GM18502 (cell line): ENCODE data around the gene MINDY1.

Experiments used
- ATAC-seq: cut with Tn5 transposase; IDR thresholded peaks from one replicate; pipeline ENCODE4 v1.9.1; 2021; ENCODE audit warnings: mild to moderate bottlenecking; ENCODE audit not compliant: unreplicated experiment, poor library complexity

MINDY1 gene, protein sequence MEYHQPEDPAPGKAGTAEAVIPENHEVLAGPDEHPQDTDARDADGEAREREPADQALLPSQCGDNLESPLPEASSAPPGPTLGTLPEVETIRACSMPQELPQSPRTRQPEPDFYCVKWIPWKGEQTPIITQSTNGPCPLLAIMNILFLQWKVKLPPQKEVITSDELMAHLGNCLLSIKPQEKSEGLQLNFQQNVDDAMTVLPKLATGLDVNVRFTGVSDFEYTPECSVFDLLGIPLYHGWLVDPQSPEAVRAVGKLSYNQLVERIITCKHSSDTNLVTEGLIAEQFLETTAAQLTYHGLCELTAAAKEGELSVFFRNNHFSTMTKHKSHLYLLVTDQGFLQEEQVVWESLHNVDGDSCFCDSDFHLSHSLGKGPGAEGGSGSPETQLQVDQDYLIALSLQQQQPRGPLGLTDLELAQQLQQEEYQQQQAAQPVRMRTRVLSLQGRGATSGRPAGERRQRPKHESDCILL

DNA sequence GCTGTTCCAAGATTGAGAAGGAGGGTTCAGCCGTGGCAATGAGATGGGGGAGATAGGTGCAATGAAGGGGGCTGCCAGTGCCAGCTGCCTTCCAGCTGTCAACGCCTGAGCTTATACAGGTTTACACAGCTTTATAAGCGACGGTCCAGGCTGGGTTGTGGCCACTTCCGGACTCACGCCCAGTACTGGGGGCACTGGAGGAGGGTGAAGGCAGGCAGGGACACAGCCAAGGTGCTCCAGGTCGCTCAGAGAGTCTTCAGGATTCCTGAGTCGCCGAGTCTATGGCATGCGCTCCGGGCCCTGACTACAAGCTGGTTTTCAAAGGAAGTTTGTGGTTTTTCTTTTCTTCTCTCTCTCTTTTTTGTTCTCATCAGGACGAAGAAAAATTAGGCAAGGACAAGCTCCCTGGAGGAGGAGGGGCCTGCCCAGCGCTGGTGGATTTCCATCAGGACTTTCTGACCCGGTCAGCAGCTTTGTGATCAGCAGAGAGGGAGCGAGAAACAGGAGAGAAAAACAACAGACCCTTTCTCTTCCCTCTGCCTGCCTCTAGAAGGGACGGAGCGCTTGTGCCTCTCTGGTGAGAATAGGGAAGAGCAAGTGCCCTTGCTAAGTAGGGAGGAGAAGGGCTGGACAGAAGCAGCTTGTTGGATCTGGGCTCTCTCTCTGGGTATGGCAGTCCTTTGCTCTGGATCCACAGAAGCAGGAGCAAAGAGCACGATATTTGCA is at the start of gene MINDY1:
MINDY1 (minus strand) TSS at position 576 of the 726 bp plus-strand sequence. CDS start 4,285 bp downstream, outside the sequence.
- peak; percentile 48 for ATAC-seq

- ATAC-seq, result no peak
Measured at GRCh38 chr1:151056149-151056548, 49.4 kb upstream of the MINDY1 start.

DNA sequence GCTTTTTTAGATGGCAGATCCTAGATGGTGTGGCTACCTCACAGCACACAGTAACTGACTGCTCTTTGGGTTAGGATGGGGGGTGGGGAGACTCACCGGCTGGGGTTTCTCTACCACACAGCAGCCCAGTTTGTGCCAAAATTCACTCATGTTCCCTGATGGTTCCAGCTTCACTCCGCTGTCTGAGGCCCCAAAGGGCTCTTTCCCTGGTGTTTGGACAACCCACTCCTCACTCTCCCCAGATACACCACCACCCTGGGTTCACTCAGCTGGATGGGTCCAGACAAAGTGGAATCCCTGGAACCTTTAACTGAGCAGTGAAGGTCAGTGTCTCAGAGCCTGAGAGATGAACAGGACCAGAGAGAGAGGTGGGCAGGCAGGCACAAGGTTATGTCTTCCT is 48.9 kb upstream of the MINDY1 start:
- ATAC-seq, result no peak

- ATAC-seq, result no peak
Measured at GRCh38 chr1:151054971-151055547, 48.4 kb upstream of the MINDY1 start.

GRCh38 chr1:151051356-151052009 is 44.8 kb upstream of the MINDY1 start:
- no peak for ATAC-seq

- ATAC-seq, result no peak
Measured at GRCh38 chr1:151050051-151050688, 43.5 kb upstream of the MINDY1 start.

DNA sequence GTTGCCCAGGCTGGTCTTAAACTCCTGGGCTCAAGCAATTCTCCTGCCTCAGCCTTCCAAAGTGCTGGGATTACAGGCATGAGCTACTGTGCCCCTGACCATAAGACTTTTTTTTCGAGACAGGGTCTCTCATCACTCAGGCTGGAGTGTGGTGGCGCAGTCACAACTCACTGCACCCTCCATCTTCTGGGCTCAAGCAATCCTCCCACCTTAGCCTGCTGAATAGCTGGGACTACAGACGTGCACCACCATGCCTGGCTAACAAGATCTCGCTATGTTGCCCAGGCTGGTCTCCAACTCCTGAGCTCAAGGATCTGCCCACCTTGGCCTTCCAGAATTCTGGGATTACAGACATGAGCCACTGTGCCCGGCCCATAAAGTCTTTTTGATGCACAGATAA is 42.8 kb upstream of the MINDY1 start:
- no peak for ATAC-seq

DNA sequence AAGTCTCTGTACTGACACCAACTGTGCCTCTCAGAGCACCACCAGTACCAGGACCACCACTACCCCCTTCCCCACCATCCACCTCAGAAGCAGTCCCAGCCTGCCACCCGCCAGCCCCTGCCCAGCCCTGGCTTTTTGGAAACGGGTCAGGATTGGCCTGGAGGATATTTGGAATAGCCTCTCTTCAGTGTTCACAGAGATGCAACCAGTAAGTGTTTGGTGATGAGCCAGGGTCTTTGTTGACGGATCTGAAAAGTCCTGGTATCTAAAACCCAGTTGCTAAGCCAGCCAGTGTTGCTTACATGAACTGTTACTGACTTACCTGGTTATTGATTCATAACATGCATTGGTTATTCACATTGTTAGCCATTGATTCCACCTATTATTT is 41.9 kb upstream of the MINDY1 start:
- ATAC-seq, result no peak

GRCh38 chr1:151047925-151048644 is 41.4 kb upstream of the MINDY1 start:
- ATAC-seq, result peak; percentile 63

GRCh38 chr1:151047591-151047924 is 40.9 kb upstream of the MINDY1 start, which contains the start of gene C1orf56:
C1orf56 (plus strand) TSS chr1:151047751; CDS start chr1:151047848, 97 bp downstream.
- ATAC-seq, result peak; percentile 57

DNA sequence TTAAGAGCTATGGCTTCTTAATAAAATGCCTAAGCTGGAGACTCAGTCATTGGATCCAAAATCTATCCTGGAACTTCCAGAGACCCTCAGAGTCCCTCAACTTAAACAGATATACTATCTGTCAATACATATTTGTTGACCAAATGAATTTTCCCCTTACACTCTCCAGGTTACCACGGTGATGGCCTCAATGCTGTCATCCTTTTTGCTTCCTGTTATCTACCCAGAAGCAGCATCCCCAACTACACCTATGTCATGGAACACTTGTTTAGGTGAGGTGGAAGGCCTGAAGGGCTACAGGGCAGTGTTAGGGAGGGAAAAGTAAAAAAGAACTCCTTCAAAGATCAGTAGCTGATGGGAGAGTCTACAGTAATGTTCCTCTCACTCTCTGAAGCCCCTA is 36.5 kb upstream of the MINDY1 start:
- ATAC-seq, result no peak

DNA sequence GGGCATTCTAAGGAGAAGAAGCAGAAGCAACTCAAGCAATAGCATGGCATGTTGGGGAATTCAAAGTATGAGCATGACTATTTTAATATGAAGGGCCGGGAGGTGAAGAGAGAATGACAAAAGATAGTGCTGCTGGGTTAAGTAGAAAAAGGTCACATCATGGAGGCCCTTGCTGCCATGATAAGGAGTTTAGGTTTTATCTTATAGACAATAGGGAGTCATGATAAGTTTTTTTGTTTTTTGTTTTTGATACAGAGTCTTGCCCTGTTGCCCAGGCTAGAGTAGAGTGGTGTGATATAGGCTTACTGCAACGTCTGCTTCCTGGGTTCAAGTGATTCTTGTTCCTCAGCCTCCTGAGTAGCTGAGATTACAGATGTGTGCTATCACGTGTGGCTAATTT is 32.8 kb upstream of the MINDY1 start:
- no peak for ATAC-seq

- no peak for ATAC-seq
Measured at GRCh38 chr1:151037032-151037431, 30.3 kb upstream of the MINDY1 start.

GRCh38 chr1:151036356-151036755 is 29.7 kb upstream of the MINDY1 start, which contains the start of gene BNIPL:
BNIPL (plus strand) TSS chr1:151036586; CDS start chr1:151036726, 140 bp downstream.
- no peak for ATAC-seq

DNA sequence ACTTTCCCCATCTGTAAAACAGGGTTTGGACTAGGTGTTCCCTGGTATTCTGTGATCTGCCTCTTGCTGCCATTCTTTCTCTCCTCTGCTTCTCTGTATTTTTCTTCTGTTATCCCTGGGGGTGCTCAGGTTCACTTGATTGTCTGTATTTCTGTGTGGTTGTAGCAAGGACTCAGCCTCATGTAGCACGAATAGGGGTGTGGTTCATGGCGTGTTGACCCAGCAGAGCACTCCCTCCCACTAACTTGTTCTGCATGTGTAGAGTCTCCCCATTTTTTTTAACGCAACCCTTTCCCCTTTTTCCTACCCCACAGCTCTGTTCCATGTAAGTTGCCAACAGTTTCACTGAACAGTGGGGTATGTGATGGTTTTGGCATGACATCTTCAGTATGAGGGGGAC is 28.5 kb upstream of the MINDY1 start:
- no peak for ATAC-seq

GRCh38 chr1:151032164-151032563 is 25.5 kb upstream of the MINDY1 start:
- no peak for ATAC-seq

GRCh38 chr1:151026460-151026859 is 19.8 kb upstream of the MINDY1 start:
- ATAC-seq, result no peak

DNA sequence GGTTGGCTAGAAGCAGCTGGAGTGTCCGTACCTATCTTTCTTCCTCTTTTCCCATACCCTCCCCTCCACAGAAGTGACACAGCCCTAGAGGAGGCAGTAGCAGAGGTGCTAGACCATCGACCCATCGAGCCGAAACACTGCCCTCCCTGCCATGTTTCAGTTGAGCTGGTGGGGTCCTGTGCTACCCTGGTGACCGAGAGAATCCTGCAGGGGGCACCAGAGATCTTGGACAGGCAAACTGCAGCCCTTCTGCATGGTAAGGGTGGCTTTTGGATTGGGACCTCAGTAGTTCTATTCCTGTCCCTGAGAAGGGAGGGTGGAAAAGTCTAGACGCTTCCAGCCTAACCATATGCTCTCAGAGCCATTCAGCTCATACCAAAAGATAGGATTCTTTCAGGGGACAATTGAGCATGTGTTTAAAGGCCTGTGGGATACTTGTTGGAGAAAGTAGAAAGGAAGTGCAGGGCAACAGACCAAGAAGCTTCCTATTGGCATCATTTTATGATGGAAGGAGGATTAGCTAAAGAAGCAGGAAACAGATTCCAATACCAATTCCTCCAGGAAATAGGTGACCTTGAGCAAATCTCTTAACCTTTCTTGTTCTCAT is 17.9 kb upstream of the MINDY1 start:
- ATAC-seq, result no peak

DNA sequence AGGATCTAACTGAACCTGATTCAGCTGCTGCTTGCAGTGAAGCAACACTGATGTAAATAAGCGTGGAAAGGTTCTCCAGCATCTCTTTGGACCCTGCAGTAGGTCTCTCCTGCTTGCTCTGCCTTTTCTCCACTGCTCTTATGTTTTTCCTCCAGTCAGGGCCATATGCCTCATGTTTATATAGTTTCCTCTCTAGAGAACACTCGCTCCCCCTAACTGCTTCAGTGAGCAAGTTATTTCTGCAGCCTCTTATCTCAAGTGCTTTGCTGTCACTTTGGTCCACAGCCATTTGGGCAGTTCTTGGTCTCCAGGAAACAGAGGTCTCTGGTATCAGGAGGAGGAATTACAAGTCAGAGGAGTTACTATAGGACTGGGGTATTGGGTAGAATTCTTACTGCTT is 6.8 kb upstream of the MINDY1 start:
- ATAC-seq, result no peak
